H1 (cell line): ENCODE data around the gene ZNF689. TPM values are rescaled to one million over a fixed set of nuclear protein-coding genes. Genes with fewer than 3 reads are reported as not detected.

Experiments used
- NRF1 ChIP-seq: IDR thresholded peaks from 2 replicates; pipeline ENCODE4 v1.6.1; 2011; ENCODE audit warnings: mild to moderate bottlenecking, low read depth, low read length, improper control_type of control experiment
- POU5F1 ChIP-seq: IDR thresholded peaks from 2 replicates; pipeline ENCODE4 v1.6.1; 2011; ENCODE audit warnings: low read depth, mild to moderate bottlenecking, low read length, moderate library complexity
- RAD21 ChIP-seq, 2 experiments: IDR thresholded peaks in 1 of 2; conservative IDR thresholded peaks in 1 of 2; 2 replicates each; pipeline ENCODE4 v1.6.1; 2011; ENCODE audit warnings: low read depth in 2 of 2, low read length in 2 of 2, improper control_type of control experiment in 1 of 2, inconsistent platforms in 1 of 2, mild to moderate bottlenecking in 1 of 2, moderate library complexity in 1 of 2
- SRF ChIP-seq: IDR thresholded peaks from 2 replicates; pipeline ENCODE4 v1.6.1; 2011; ENCODE audit warnings: mild to moderate bottlenecking, low read depth, low read length, moderate library complexity
- TCF12 ChIP-seq: IDR thresholded peaks from 2 replicates; pipeline ENCODE4 v1.6.1; 2011; ENCODE audit warnings: low read depth, mild to moderate bottlenecking, low read length
- polyA plus RNA-seq, 7 experiments: library from polyadenylated mRNA; depleted of rRNA in 3 of 7; stranded (reverse) in 5 of 7; unstranded in 2 of 7; fragments of >200 nt in 5 of 7; fragments of 200-250 nt in 2 of 7; gene quantifications; 1 replicate in 5 of 7; 2 replicates in 1 of 7; 4 replicates in 1 of 7; pipeline versions ENCODE4 v1.2.1 to v1.2.3, GENCODE V29; 2011 to 2013; ENCODE audit warnings: missing spikeins in 2 of 7, mixed read lengths in 2 of 7
- total RNA-seq: library from RNA; stranded (reverse); fragmentation: NEBNext Ultra II Directional; extraction: Animal tissue kit (Norgen Biotek cat#: 25700); gene quantifications from 2 replicates; pipeline ENCODE4 v1.2.1, GENCODE V29; 2021
- TF ChIP-seq, protein P1 (sequence below): IDR thresholded peaks from 2 replicates; pipeline ENCODE4 v1.6.1; 2012; ENCODE audit warnings: inconsistent platforms

ZNF689 gene
- total and polyA plus RNA-seq, 2 of the 8 experiments (the other 6 are each of a cell fraction or from before 2014, with no cell fraction given) = 14.3 to 15.3 TPM

DNA sequence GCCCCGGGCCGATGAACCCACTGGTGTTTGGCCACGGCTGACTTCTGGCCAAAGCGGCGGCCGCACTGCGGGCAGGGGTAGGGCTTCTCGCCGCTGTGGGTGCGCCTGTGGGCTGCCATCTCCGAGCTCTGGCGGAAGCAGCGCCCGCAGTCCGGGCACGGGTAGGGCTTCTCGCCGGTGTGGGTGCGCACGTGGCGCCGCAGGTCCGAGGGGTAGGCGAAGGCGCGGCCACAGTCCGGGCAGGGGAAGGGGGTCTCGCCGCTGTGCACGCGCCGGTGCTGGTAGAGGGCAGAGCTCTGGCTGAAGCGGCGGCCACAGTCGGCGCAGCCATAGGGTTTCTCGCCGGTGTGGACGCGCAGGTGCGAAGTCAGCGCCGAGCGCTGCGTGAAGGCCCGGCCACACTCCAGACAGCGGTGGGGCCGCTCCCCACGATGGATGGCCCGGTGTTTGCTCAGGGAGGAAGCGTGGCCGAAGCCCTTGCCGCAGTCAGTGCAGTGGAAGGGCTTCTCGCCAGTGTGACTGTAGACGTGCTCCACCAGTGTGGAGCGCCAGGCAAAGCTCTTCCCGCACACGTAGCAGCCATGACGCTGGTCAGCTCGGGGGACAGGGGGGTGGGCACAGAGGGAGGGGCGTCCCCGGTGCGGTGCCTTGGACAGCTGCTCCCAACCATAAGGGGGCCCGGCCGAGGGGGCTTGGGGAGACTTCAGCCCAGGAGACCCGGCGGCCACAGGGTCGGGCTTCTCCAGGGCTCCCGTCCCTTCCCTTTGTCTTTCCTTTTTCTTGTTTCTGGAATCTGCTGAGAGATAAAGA is 54.7 kb downstream of the ZNF689 start (continued):
- TF ChIP-seq, protein P1, sequence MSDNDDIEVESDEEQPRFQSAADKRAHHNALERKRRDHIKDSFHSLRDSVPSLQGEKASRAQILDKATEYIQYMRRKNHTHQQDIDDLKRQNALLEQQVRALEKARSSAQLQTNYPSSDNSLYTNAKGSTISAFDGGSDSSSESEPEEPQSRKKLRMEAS = no peak
- TF ChIP-seq NRF1 (no peak), POU5F1 (no peak), RAD21 (IDR thresholded peaks at IDR 0.05 in 1 of 2, conservative IDR thresholded peaks at IDR 0.05 in 1 of 2; ENCODE audit: low read depth in 2 of 2, low read length in 2 of 2) (no peak), TCF12 (no peak), SRF (no peak)
